WTC11 (cell line): ENCODE data around the gene MYCBP2. TPM values are rescaled to one million over a fixed set of nuclear protein-coding genes. Genes with fewer than 3 reads are reported as not detected.

Experiments
- ATAC-seq: fragments of 200-7000 bp; cut with Tn5 transposase; 2 replicates; pipeline ENCODE4 v1.10.0; 2021; ENCODE audit warnings: mild to moderate bottlenecking, moderate library complexity
- CTCF ChIA-PET: fragments of 300-600 bp; sonication (Branson Sonifier 250); formaldehyde crosslinking; loops from one replicate; lab custom pipeline; 2021; ENCODE audit warnings: antibody characterized with exemption; lab: Charles Lee
- POLR2A ChIA-PET: fragments of 350-600 bp; sonication (Branson Sonifier 250); formaldehyde crosslinking; loops from one replicate; lab custom pipeline; 2021; ENCODE audit warnings: antibody characterized with exemption; lab: Charles Lee
- DNase-seq: peaks from one replicate; pipeline ENCODE4 v3.0.0; 2021; ENCODE audit warnings: low spot score
- H3K27ac Mint-ChIP-seq: 2 replicates; pipeline ENCODE4 v1.8.0; 2021; ENCODE audit warnings: mixed read lengths
- H3K27me3 Mint-ChIP-seq: 2 replicates; pipeline ENCODE4 v1.8.0; 2021; ENCODE audit warnings: low read depth, mild to moderate bottlenecking, moderate library complexity, mixed read lengths
- H3K36me3 Mint-ChIP-seq: 2 replicates; pipeline ENCODE4 v1.8.0; 2021; ENCODE audit warnings: mixed read lengths
- H3K4me1 Mint-ChIP-seq: 2 replicates; pipeline ENCODE4 v1.8.0; 2022; ENCODE audit warnings: mixed read lengths
- H3K4me3 Mint-ChIP-seq: 2 replicates; pipeline ENCODE4 v1.8.0; 2021; ENCODE audit warnings: mild to moderate bottlenecking, moderate library complexity, mixed read lengths
- H3K9me3 Mint-ChIP-seq: 2 replicates; pipeline ENCODE4 v1.8.0; 2021; ENCODE audit warnings: mixed read lengths
- AFF4 ChIP-seq: sonication (generic); formaldehyde crosslinking; IDR thresholded peaks from 2 replicates; pipeline ENCODE4 v1.8.1; 2023; ENCODE audit warnings: mild to moderate bottlenecking, missing genetic modification reagents, borderline replicate concordance
- ETV6 ChIP-seq: sonication (generic); formaldehyde crosslinking; IDR thresholded peaks from 2 replicates; pipeline ENCODE4 v1.8.1; 2022; ENCODE audit warnings: mild to moderate bottlenecking, missing genetic modification reagents
- FOXJ3 ChIP-seq: sonication (generic); formaldehyde crosslinking; IDR thresholded peaks from 2 replicates; pipeline ENCODE4 v1.9.0; 2021; ENCODE audit warnings: missing genetic modification reagents, mild to moderate bottlenecking, borderline replicate concordance
- FOXK1 ChIP-seq: sonication (generic); formaldehyde crosslinking; IDR thresholded peaks from 2 replicates; pipeline ENCODE4 v1.8.0; 2022; ENCODE audit warnings: mild to moderate bottlenecking, moderate library complexity, missing genetic modification reagents
- FOXP1 ChIP-seq: sonication (generic); formaldehyde crosslinking; IDR thresholded peaks from 2 replicates; pipeline ENCODE4 v1.8.0; 2022; ENCODE audit warnings: missing genetic modification reagents, mild to moderate bottlenecking, moderate library complexity, borderline replicate concordance
- OVOL2 ChIP-seq: fragments of 250-450 bp; sonication (Bioruptor Pico); IDR thresholded peaks from 2 replicates; pipeline ENCODE4 v1.9.0; 2021; ENCODE audit warnings: mild to moderate bottlenecking, borderline replicate concordance
- SMAD3 ChIP-seq: sonication (generic); formaldehyde crosslinking; IDR thresholded peaks from 2 replicates; pipeline ENCODE4 v1.8.0; 2022; ENCODE audit warnings: missing genetic modification reagents, mild to moderate bottlenecking, borderline replicate concordance
- ZNF263 ChIP-seq: sonication (generic); formaldehyde crosslinking; IDR thresholded peaks from 2 replicates; pipeline ENCODE4 v1.8.1; 2022; ENCODE audit warnings: low read depth, mild to moderate bottlenecking, moderate library complexity, missing genetic modification reagents
- ZNF317 ChIP-seq: sonication (generic); formaldehyde crosslinking; IDR thresholded peaks from 2 replicates; pipeline ENCODE4 v1.8.1; 2023; ENCODE audit warnings: low read depth, mild to moderate bottlenecking, moderate library complexity, missing genetic modification reagents, borderline replicate concordance
- ZNF423 ChIP-seq: fragments of 250-450 bp; sonication (Bioruptor Pico); IDR thresholded peaks from 2 replicates; pipeline ENCODE4 v2.1.2; 2022; ENCODE audit warnings: mild to moderate bottlenecking, moderate library complexity
- ZNF425 ChIP-seq: fragments of 250-450 bp; sonication (Bioruptor Pico); conservative IDR thresholded peaks from 2 replicates; pipeline ENCODE4 v1.9.0; 2021; ENCODE audit warnings: mild to moderate bottlenecking
- total RNA-seq: library from RNA; stranded (reverse); gene quantifications from 3 replicates; pipeline ENCODE4 v1.2.3, GENCODE V29; 2021
- TF ChIP-seq, protein P1 (sequence below): sonication (generic); formaldehyde crosslinking; IDR thresholded peaks from 2 replicates; pipeline ENCODE4 v1.8.1; 2023; ENCODE audit warnings: mild to moderate bottlenecking, missing genetic modification reagents
- TF ChIP-seq, protein P2 (sequence below): sonication (generic); formaldehyde crosslinking; IDR thresholded peaks from 2 replicates; pipeline ENCODE4 v1.8.0; 2022; ENCODE audit warnings: mild to moderate bottlenecking, missing genetic modification reagents
- TF ChIP-seq, protein P3 (sequence below): sonication (generic); formaldehyde crosslinking; IDR thresholded peaks from 2 replicates; pipeline ENCODE4 v1.8.1; 2023; ENCODE audit warnings: mild to moderate bottlenecking, moderate library complexity, missing genetic modification reagents

MYCBP2 gene
- total RNA-seq, 1 experiment from 2014 or later: 54.3 TPM

- Mint-ChIP-seq H3K36me3 (no peaks in the 10 kb centered on the region), H3K27me3 (no peaks in the 10 kb centered on the region), H3K27ac (no peak overlapping the region), H3K4me3 (no peak overlapping the region), H3K4me1 (no peaks in the 10 kb centered on the region)
- ATAC-seq (no peak), DNase-seq (no peak)
- ChIA-PET CTCF (no interaction called here), POLR2A (no interaction called here)
- no peak for TF ChIP-seq ZNF263 (CRISPR knock-in tag)
- TF ChIP-seq, protein P1, sequence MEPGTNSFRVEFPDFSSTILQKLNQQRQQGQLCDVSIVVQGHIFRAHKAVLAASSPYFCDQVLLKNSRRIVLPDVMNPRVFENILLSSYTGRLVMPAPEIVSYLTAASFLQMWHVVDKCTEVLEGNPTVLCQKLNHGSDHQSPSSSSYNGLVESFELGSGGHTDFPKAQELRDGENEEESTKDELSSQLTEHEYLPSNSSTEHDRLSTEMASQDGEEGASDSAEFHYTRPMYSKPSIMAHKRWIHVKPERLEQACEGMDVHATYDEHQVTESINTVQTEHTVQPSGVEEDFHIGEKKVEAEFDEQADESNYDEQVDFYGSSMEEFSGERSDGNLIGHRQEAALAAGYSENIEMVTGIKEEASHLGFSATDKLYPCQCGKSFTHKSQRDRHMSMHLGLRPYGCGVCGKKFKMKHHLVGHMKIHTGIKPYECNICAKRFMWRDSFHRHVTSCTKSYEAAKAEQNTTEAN (CRISPR knock-in tag): no peak
- TF ChIP-seq FOXP1 (CRISPR knock-in tag): no peak
- TF ChIP-seq FOXK1 (CRISPR knock-in tag): no peak
- TF ChIP-seq, protein P2, sequence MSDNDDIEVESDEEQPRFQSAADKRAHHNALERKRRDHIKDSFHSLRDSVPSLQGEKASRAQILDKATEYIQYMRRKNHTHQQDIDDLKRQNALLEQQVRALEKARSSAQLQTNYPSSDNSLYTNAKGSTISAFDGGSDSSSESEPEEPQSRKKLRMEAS (CRISPR knock-in tag): no peak
- no peak for TF ChIP-seq ZNF425 (CRISPR knock-in tag)
- TF ChIP-seq FOXJ3 (CRISPR knock-in tag): no peak
- TF ChIP-seq, protein P3, sequence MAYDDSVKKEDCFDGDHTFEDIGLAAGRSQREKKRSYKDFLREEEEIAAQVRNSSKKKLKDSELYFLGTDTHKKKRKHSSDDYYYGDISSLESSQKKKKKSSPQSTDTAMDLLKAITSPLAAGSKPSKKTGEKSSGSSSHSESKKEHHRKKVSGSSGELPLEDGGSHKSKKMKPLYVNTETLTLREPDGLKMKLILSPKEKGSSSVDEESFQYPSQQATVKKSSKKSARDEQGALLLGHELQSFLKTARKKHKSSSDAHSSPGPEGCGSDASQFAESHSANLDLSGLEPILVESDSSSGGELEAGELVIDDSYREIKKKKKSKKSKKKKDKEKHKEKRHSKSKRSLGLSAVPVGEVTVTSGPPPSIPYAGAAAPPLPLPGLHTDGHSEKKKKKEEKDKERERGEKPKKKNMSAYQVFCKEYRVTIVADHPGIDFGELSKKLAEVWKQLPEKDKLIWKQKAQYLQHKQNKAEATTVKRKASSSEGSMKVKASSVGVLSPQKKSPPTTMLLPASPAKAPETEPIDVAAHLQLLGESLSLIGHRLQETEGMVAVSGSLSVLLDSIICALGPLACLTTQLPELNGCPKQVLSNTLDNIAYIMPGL (CRISPR knock-in tag): no peak
- TF ChIP-seq, all 79 proteins: peak for 0
- H3K9me3 Mint-ChIP-seq: peaks cover 6% of the 10 kb centered on the region
These were observed 286.8 kb downstream of the MYCBP2 start for GRCh38 chr13:77040076-77040475.

GRCh38 chr13:77038907-77039480 is 287.9 kb downstream of the MYCBP2 start:
- CTCF ChIA-PET: no interaction called here
- H3K4me1 Mint-ChIP-seq: no peaks in the 10 kb centered on the region
- H3K4me3 Mint-ChIP-seq: no peak overlapping the region

More at GRCh38 chr13:77038907-77039480, 287.9 kb downstream of the MYCBP2 start:
- ATAC-seq: no peak
- Mint-ChIP-seq H3K36me3 (no peaks in the 10 kb centered on the region), H3K27ac (no peak overlapping the region), H3K27me3 (no peaks in the 10 kb centered on the region), H3K9me3 (peaks cover 7% of the 10 kb centered on the region)
- POLR2A ChIA-PET: interaction anchor here (0.5 kb wide), 1 partner anchor 329 kb away, joined by 3 read pairs; no protein-coding TSS in a partner anchor
- DNase-seq: no peak
- TF ChIP-seq SMAD3 (CRISPR knock-in tag) (no peak), ZNF317 (no peak), OVOL2 (no peak), ZNF423 (no peak), ETV6 (CRISPR knock-in tag) (no peak), AFF4 (CRISPR knock-in tag) (no peak)
